GM03348 (cell line): ENCODE measurements around the gene IL1B.
"Not testable (repeated sequence)": the region's sequence is repeated elsewhere in the genome, so short reads cannot be mapped to it uniquely, and the experiment has no call there.

Experiments used
- DNase-seq: peaks from one replicate; pipeline ENCODE4 v3.0.0; 2012; ENCODE audit warnings: low spot score

The IL1B gene

GRCh38 chr2:112849956-112850355 lies 13.4 kb upstream of the IL1B start:
- no peak for DNase-seq

GRCh38 chr2:112848833-112849232 lies 12.3 kb upstream of the IL1B start:
- no peak for DNase-seq

GRCh38 chr2:112846031-112846430 lies 9.5 kb upstream of the IL1B start:
- no peak for DNase-seq

DNA sequence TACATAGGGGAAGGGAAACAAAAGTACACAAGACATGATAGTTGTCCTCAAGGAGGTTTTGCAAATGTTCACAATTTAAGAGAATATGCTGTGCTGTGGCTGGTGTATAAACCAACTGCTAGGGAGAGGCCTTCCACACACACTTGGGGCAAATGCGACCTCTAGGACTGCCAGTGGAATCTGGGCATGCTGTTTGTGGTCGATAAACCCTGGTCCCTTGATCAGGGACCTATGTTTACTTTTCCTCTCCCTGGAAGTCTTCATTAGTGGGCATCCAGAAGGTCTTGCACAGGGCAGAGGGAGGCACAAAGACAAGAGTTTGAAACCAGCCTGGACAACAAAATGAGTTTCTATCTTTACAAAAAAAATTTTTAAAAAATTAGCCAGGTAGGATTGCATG lies 7.3 kb upstream of the IL1B start:
- DNase-seq, result no peak

- no peak for DNase-seq
Observed at GRCh38 chr2:112843288-112843687, 6.7 kb upstream of the IL1B start.

GRCh38 chr2:112841295-112842044 lies 4.9 kb upstream of the IL1B start:
- no peak for DNase-seq

DNA sequence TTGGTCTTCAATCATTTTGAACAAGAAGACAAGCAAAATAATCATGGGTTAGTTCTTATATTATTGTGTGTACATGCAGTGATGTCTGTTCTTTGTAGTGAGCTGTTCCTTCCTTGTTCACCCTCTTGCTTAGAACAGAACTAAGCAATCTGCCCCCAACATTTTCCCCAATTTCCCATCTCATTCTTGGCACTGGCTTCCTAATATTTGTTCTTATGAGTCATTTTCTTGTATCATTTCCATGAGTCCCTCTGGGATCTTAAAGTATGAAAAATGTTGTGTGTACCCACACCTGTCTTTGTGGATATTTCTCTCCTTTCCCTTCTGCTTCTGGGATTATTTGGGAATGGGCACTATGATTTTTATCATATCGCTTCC lies 3.5 kb upstream of the IL1B start:
- no peak for DNase-seq

GRCh38 chr2:112839407-112840067 lies 3.0 kb upstream of the IL1B start:
- DNase-seq, result no peak

GRCh38 chr2:112836163-112836560 lies 417 bp downstream of the IL1B start:
- no peak for DNase-seq

GRCh38 chr2:112835536-112836162 lies 930 bp downstream of the IL1B start:
- no peak for DNase-seq

GRCh38 chr2:112835061-112835501 lies 1.5 kb downstream of the IL1B start:
- no peak for DNase-seq

DNA sequence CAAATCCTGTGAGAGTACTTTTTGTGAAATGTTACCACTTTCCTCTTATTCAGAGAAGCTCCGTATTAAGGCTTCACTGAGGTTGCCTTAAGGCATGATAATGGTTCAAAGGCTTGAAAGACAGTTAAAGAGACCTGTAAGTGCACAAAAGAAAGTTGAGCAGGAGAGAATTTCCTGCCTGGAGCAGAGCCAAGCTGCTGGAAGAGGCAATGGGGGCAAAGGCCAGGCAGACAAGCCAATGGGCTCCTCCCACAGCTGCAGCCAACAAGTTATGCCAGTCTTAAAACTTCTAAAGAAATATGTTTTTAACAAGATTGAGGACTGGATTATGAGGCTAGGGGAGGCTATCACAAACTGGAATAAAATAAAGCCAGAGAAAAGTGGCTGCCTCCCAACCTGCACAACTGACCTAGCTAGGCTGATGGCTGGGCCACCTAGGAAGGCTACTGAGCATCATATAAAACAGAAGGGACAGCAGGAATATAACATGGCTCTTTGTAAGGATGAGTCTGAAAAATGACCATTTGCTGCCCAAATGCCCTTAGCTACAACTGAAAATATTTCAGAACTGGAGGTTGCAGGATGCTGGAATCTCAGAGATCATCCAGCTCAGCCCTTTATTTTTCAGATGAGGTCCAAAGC lies 2.1 kb downstream of the IL1B start:
- no peak for DNase-seq

GRCh38 chr2:112833976-112834375 lies 2.6 kb downstream of the IL1B start:
- DNase-seq, result no peak

DNA sequence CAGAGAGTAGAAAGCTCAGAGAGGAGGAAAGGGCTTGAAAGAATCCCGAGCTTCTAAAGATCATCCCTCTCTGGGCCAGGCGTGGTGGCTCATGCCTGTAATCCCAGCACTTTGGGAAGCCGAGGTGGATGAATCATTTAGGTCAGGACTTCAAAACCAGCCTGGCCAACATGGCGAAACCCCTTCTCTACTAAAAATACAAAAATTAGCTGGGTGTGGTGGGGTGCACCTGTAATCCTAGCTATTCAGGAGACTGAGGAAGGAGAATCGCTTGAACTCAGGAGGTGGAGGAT lies 3.0 kb downstream of the IL1B start:
- DNase-seq, result not testable (repeated sequence)

DNA sequence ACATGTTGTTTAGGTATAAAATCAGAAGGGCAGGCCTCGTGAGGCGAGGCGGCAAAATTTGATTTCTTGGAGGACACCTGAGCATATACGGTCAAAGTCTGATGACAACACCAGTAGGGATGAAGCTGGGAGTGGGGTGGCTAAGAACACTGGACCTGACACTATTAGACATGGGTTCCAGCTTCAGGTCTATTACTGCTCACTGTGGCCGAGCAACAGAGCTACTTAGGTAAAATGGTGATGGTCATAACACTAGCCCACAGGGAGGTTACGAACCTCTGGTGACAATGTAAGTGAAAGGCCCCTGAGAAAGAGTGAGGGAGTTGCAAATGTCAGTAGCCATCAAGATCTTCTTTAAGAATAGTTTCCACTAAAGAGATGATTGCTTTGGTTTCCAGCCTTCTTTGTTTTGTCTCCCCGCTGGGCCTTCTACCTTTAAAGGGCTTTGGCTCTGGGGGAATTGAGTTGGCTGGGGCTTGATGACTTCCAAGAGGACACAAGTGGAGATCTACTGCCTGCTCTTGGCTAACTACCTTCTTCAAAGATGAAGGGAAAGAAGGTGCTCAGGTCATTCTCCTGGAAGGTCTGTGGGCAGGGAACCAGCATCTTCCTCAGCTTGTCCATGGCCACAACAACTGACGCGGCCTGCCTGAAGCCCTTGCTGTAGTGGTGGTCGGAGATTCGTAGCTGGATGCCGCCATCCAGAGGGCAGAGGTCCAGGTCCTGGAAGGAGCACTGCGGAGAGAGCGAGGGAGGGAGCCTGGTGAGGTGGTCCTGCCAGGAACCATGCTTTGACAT lies 3.5 kb downstream of the IL1B start:
- DNase-seq, result no peak

DNA sequence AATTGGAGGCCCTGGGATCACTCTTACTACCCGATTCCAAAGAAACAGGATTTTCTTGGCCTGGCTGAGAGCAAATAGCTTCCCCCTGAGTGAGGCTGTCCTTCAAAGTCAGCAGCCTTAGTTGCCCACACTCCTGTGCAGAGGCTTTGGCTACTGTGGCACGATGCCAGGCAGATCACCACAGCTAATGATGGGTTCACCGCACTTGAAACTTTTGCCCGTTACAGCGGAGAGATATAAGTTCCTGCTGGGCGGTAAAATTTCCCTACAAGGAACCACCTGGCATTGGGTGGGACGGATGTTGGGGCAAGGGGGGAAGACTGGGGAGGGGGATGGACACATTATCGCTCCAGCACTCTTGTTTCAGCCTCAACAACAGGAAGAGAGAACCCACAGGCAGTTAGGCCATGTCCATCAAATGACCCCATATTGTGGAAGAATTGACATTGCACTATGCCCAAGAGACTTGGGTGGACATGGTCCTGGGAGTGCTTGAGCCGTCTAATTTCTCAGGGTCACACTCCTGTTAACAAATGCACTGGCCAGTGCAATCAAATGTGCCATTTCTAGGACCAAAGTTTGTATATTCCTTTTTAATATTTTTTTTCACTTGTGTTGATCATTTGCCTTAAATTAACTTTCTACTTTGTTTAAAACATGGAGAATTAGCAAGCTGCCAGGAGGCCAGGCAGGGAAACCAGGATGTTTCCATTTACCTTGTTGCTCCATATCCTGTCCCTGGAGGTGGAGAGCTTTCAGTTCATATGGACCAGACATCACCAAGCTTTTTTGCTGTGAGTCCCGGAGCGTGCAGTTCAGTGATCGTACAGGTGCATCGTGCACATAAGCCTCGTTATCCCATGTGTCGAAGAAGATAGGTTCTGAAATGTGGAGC lies 4.4 kb downstream of the IL1B start:
- no peak for DNase-seq

- no peak for DNase-seq
Observed at GRCh38 chr2:112831513-112831845, 5.1 kb downstream of the IL1B start.

GRCh38 chr2:112830682-112831512 lies 5.7 kb downstream of the IL1B start:
- DNase-seq, result no peak

DNA sequence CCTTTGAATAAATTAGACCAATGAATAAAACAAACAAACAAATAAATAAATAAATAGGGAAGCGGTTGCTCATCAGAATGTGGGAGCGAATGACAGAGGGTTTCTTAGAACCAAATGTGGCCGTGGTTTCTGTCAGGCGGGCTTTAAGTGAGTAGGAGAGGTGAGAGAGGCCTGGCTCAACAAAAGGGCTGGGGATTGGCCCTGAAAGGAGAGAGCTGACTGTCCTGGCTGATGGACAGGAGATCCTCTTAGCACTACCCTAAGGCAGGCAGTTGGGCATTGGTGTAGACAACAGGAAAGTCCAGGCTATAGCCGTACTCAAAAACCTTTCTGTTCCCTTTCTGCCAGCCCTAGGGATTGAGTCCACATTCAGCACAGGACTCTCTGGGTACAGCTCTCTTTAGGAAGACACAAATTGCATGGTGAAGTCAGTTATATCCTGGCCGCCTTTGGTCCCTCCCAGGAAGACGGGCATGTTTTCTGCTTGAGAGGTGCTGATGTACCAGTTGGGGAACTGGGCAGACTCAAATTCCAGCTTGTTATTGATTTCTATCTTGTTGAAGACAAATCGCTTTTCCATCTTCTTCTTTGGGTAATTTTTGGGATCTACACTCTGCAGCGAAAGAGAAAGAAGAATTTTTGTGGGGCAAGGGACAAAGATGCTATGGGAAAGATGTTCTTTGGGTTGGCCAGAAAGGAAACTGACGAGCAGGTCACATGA lies 6.5 kb downstream of the IL1B start:
- no peak for DNase-seq
